ENCODE results near the gene TBXA2R. TPM values are rescaled to one million over a fixed set of nuclear protein-coding genes. Genes with fewer than 3 reads are reported as not detected.

Gene TBXA2R
- total RNA-seq, 1 donor: 4.3 TPM

DNA sequence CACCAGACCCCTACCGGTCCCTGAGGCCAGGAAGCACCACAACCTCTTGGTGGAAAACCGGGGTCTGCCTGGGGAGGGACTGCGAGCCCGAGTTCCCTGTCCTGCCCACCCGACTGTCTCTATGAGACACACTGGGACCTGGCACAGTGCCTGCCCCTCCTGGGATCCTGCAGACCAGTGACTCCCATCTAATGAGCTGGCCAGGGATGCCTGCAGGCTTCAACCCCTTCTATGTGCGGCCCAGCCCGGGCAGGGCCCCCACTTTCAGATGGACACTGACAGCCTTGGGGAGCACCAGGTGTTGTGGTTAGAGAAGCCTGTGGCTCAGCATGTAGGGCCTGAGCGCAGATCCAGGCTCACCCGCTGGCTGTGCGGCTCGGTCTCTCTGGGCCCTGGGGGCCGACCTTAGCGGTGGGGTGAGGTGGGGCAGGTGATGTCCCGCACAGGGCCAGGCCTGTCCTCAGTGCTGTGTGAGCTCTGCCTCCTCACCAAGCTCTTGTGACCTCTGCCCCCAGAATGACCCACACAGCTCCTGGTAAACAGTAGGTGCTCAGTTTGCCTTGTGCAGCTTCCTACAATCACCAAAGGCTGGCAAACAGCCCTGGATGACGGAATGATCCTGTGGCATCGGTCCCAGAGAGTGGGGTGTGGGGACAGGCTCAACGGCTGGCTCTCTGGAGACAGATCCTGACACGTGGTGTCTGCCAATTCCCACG is 37.8 kb upstream of the TBXA2R start:
- no peak for DNase-seq (ENCODE audit: low read depth)
- TF ChIP-seq CTCF (IDR thresholded peaks at IDR 0.05; ENCODE audit: insufficient read depth, low read depth, low read length): no peak
- H3K4me3 ChIP-seq (ENCODE audit: low read depth, low read length): no peak overlapping the region

- TF ChIP-seq CTCF (IDR thresholded peaks at IDR 0.05; ENCODE audit: insufficient read depth, low read depth, low read length): no peak
- H3K4me3 ChIP-seq (ENCODE audit: low read depth, low read length): no peak overlapping the region
- DNase-seq (ENCODE audit: low read depth): no peak
These were observed 37.1 kb upstream of the TBXA2R start for GRCh38 chr19:3643674-3644313.

- H3K4me3 ChIP-seq (ENCODE audit: low read depth, low read length): no peak overlapping the region
- peak; percentile 5 for DNase-seq (ENCODE audit: low read depth)
- no peak for TF ChIP-seq CTCF (IDR thresholded peaks at IDR 0.05; ENCODE audit: insufficient read depth, low read depth, low read length)
These were observed 36.5 kb upstream of the TBXA2R start for GRCh38 chr19:3642987-3643673.

GRCh38 chr19:3642296-3642695 is 35.6 kb upstream of the TBXA2R start:
- TF ChIP-seq CTCF (IDR thresholded peaks at IDR 0.05; ENCODE audit: insufficient read depth, low read depth, low read length): no peak
- H3K4me3 ChIP-seq (ENCODE audit: low read depth, low read length): no peak overlapping the region
- DNase-seq (ENCODE audit: low read depth): no peak

- no peak overlapping the region for H3K4me3 ChIP-seq (ENCODE audit: low read depth, low read length)
- no peak for DNase-seq (ENCODE audit: low read depth)
- TF ChIP-seq CTCF (IDR thresholded peaks at IDR 0.05; ENCODE audit: insufficient read depth, low read depth, low read length): no peak
These were observed 35.0 kb upstream of the TBXA2R start for GRCh38 chr19:3641515-3642269.

DNA sequence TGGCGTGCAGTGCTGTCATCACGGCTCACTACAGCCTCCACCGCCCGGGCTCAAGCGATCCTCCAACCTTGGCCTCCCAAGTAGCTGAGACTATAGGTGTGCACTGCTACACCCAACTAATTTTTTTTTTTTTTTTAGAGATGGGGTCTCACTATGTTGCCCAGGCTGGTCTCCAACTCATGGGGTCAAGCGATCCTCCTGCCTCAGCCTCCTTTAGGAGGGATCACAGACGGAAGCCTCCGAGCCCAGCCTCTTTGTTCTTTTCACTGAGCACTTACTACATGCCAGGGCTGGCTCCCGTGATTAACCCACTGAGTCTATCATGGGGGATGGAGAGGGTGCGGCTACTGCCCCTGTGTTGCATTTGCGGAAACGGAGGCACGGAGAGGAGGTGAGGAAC is 32.8 kb upstream of the TBXA2R start:
- DNase-seq (ENCODE audit: low read depth): no peak
- no peak for TF ChIP-seq CTCF (IDR thresholded peaks at IDR 0.05; ENCODE audit: insufficient read depth, low read depth, low read length)
- H3K4me3 ChIP-seq (ENCODE audit: low read depth, low read length): no peak overlapping the region

All from fibroblast of villous mesenchyme (primary cell).